Measurements from ENCODE around the gene DMBT1. TPM values are rescaled to one million over a fixed set of nuclear protein-coding genes. Genes with fewer than 3 reads are reported as not detected.

DMBT1 gene
- total RNA-seq, 1 experiment from 2014 or later, result 0.13 TPM

DNA sequence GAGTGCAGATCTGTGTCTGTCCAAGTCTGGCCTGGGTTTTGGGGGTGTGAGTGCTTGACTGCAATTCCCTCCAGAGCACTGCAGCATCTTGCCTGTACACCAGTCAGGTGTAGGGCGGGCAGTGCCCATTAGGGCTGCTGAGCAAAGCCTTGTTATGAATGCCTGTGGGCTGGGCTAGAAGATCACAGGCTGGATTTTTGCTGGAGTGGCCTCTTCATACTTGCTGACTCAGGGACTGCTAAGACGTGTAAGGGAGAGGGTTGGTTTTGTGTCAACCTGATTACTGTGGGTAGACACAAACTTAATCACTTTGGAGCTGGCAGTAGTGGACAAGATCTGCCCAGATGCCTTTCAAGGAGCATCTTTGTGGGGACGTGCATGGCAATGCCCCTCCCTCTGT lies 29.6 kb downstream of the DMBT1 start:
- Mint-ChIP-seq H3K9me3 (peaks cover 39% of the 10 kb centered on the region), H3K27me3 (ENCODE audit: low read depth) (0 out of 2 replicates have a peak, but pooled peaks cover 3% of the 10 kb centered on the region), H3K27ac (no peak overlapping the region), H3K4me3 (no peak overlapping the region), H3K4me1 (no peaks in the 10 kb centered on the region), H3K36me3 (no peaks in the 10 kb centered on the region)
- POLR2A ChIA-PET, result no interaction called here
- no peak for DNase-seq (ENCODE audit: low spot score)
- TF ChIP-seq TCF7 (CRISPR knock-in tag; IDR thresholded peaks at IDR 0.05; ENCODE audit: low read depth) (no peak), NFYB (CRISPR knock-in tag; conservative IDR thresholded peaks at IDR 0.05; ENCODE audit: low read depth) (no peak), PRRX2 (CRISPR knock-in tag; IDR thresholded peaks at IDR 0.05) (no peak), JUN (CRISPR knock-in tag; IDR thresholded peaks at IDR 0.05) (no peak), ZNF423 (CRISPR knock-in tag; IDR thresholded peaks at IDR 0.05) (no peak), EMX1 (CRISPR knock-in tag; IDR thresholded peaks at IDR 0.05) (no peak), JAZF1 (CRISPR knock-in tag; IDR thresholded peaks at IDR 0.05) (no peak), AR (CRISPR knock-in tag; IDR thresholded peaks at IDR 0.05) (no peak), OVOL2 (CRISPR knock-in tag; IDR thresholded peaks at IDR 0.05; ENCODE audit: borderline replicate concordance) (no peak), TEAD1 (CRISPR knock-in tag; IDR thresholded peaks at IDR 0.05) (no peak), FOXP4 (CRISPR knock-in tag; IDR thresholded peaks at IDR 0.05) (no peak), NR3C1 (CRISPR knock-in tag; conservative IDR thresholded peaks at IDR 0.05; ENCODE audit: low read depth) (no peak), E2F5 (CRISPR knock-in tag; IDR thresholded peaks at IDR 0.05) (no peak), CBFB (CRISPR knock-in tag; IDR thresholded peaks at IDR 0.05; ENCODE audit: low read depth) (no peak), ELF4 (CRISPR knock-in tag; IDR thresholded peaks at IDR 0.05; ENCODE audit: low read depth) (no peak), MYBL2 (CRISPR knock-in tag; IDR thresholded peaks at IDR 0.05) (no peak), CDX4 (CRISPR knock-in tag; IDR thresholded peaks at IDR 0.05; ENCODE audit: borderline replicate concordance) (no peak), ZNF512 (CRISPR knock-in tag; IDR thresholded peaks at IDR 0.05; ENCODE audit: borderline replicate concordance) (no peak)
- TF ChIP-seq, protein P1, sequence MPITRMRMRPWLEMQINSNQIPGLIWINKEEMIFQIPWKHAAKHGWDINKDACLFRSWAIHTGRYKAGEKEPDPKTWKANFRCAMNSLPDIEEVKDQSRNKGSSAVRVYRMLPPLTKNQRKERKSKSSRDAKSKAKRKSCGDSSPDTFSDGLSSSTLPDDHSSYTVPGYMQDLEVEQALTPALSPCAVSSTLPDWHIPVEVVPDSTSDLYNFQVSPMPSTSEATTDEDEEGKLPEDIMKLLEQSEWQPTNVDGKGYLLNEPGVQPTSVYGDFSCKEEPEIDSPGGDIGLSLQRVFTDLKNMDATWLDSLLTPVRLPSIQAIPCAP (CRISPR knock-in tag; IDR thresholded peaks at IDR 0.05), result no peak
- TF ChIP-seq, protein P2, sequence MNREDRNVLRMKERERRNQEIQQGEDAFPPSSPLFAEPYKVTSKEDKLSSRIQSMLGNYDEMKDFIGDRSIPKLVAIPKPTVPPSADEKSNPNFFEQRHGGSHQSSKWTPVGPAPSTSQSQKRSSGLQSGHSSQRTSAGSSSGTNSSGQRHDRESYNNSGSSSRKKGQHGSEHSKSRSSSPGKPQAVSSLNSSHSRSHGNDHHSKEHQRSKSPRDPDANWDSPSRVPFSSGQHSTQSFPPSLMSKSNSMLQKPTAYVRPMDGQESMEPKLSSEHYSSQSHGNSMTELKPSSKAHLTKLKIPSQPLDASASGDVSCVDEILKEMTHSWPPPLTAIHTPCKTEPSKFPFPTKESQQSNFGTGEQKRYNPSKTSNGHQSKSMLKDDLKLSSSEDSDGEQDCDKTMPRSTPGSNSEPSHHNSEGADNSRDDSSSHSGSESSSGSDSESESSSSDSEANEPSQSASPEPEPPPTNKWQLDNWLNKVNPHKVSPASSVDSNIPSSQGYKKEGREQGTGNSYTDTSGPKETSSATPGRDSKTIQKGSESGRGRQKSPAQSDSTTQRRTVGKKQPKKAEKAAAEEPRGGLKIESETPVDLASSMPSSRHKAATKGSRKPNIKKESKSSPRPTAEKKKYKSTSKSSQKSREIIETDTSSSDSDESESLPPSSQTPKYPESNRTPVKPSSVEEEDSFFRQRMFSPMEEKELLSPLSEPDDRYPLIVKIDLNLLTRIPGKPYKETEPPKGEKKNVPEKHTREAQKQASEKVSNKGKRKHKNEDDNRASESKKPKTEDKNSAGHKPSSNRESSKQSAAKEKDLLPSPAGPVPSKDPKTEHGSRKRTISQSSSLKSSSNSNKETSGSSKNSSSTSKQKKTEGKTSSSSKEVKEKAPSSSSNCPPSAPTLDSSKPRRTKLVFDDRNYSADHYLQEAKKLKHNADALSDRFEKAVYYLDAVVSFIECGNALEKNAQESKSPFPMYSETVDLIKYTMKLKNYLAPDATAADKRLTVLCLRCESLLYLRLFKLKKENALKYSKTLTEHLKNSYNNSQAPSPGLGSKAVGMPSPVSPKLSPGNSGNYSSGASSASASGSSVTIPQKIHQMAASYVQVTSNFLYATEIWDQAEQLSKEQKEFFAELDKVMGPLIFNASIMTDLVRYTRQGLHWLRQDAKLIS (CRISPR knock-in tag; IDR thresholded peaks at IDR 0.05; ENCODE audit: borderline replicate concordance), result no peak
- CTCF ChIA-PET, result interaction anchor here (0.8 to 1.7 kb wide), 3 partner anchors 24 to 322 kb away, joined by 3 to 5 read pairs (median 3); no protein-coding TSS in a partner anchor
- ATAC-seq, result no peak
